Measurements from ENCODE around the gene RYR1. TPM values are rescaled to one million over a fixed set of nuclear protein-coding genes. Genes with fewer than 3 reads are reported as not detected.

RYR1 gene
- total RNA-seq, 4 donors from 2014 or later, result 0.82 to 1.6 (median 1.5) TPM

GRCh38 chr19:38429055-38429810 lies 4.3 kb upstream of the RYR1 start:
- H3K36me3 ChIP-seq, result no peaks in the 10 kb centered on the region
- TF ChIP-seq POLR2AphosphoS5 (IDR thresholded peaks at IDR 0.05) (no peak), POLR2A (IDR thresholded peaks at IDR 0.05) (no peak), EP300 (IDR thresholded peaks at IDR 0.05) (no peak), CTCF (IDR thresholded peaks at IDR 0.05) (no peak)
- peaks cover 0 to 8% (median 0%) of the 10 kb centered on the region in 3 donors for H3K4me1 ChIP-seq
- ATAC-seq, result no peak
- no peak overlapping the region for H3K27ac ChIP-seq
- H3K27me3 ChIP-seq, result peaks cover 63% of the 10 kb centered on the region
- H3K4me3 ChIP-seq, result no peak overlapping the region
- WGBS, 2 donors (ENCODE audit: low coverage in 1 of 2), result 46 to 49% methylated on average over 10 to 13 of the region's 14 CpGs
- H3K9me3 ChIP-seq, result no peaks in the 10 kb centered on the region

- Histone ChIP-seq H3K27ac (no peak overlapping the region), H3K9me3 (no peaks in the 10 kb centered on the region), H3K4me1 (peaks cover 0 to 8% (median 0%) of the 10 kb centered on the region in 3 donors), H3K36me3 (no peaks in the 10 kb centered on the region), H3K27me3 (peaks cover 63% of the 10 kb centered on the region), H3K4me3 (no peak overlapping the region)
- no peak for ATAC-seq
- TF ChIP-seq CTCF (IDR thresholded peaks at IDR 0.05), result no peak
- no peak for TF ChIP-seq POLR2AphosphoS5 (IDR thresholded peaks at IDR 0.05)
- no peak for TF ChIP-seq POLR2A (IDR thresholded peaks at IDR 0.05)
- no peak for TF ChIP-seq EP300 (IDR thresholded peaks at IDR 0.05)
- WGBS, 2 donors (ENCODE audit: low coverage in 1 of 2), result 72% methylated on average over 2 of the region's 2 CpGs
Measured at GRCh38 chr19:38429811-38430156, 3.7 kb upstream of the RYR1 start.

GRCh38 chr19:38430931-38431330 lies 2.6 kb upstream of the RYR1 start:
- 85 to 89% methylated on average over 4 to 7 of the region's 7 CpGs for WGBS, 2 donors (ENCODE audit: low coverage in 1 of 2)
- H3K27me3 ChIP-seq, result peaks cover 63% of the 10 kb centered on the region
- no peak for TF ChIP-seq EP300 (IDR thresholded peaks at IDR 0.05)
- TF ChIP-seq POLR2AphosphoS5 (IDR thresholded peaks at IDR 0.05), result no peak
- TF ChIP-seq POLR2A (IDR thresholded peaks at IDR 0.05), result no peak
- TF ChIP-seq CTCF (IDR thresholded peaks at IDR 0.05), result no peak

GRCh38 chr19:38434549-38435051 lies 1.1 kb downstream of the RYR1 start:
- ATAC-seq, result no peak
- Histone ChIP-seq H3K4me3 (peak overlapping the region in 1 of 2 donors; percentile 35), H3K4me1 (peaks cover 0 to 8% (median 0%) of the 10 kb centered on the region in 3 donors), H3K27ac (no peak overlapping the region), H3K9me3 (no peaks in the 10 kb centered on the region), H3K36me3 (no peaks in the 10 kb centered on the region), H3K27me3 (peaks cover 84% of the 10 kb centered on the region)
- TF ChIP-seq POLR2A (IDR thresholded peaks at IDR 0.05), result no peak
- TF ChIP-seq EP300 (IDR thresholded peaks at IDR 0.05), result no peak
- no peak for TF ChIP-seq POLR2AphosphoS5 (IDR thresholded peaks at IDR 0.05)
- no peak for TF ChIP-seq CTCF (IDR thresholded peaks at IDR 0.05)
- 15 to 18% methylated on average over 2 to 4 of the region's 13 CpGs for WGBS, 2 donors (ENCODE audit: low coverage in 1 of 2)

More at GRCh38 chr19:38430931-38431330, 2.6 kb upstream of the RYR1 start:
- Histone ChIP-seq H3K4me3 (no peak overlapping the region), H3K27ac (no peak overlapping the region), H3K36me3 (no peaks in the 10 kb centered on the region), H3K4me1 (peaks cover 0 to 8% (median 0%) of the 10 kb centered on the region in 3 donors), H3K9me3 (no peaks in the 10 kb centered on the region)
- ATAC-seq, result no peak

GRCh38 chr19:38437295-38437694 lies 3.8 kb downstream of the RYR1 start:
- H3K4me3 ChIP-seq, result no peak overlapping the region
- TF ChIP-seq POLR2A (IDR thresholded peaks at IDR 0.05) (no peak), POLR2AphosphoS5 (IDR thresholded peaks at IDR 0.05) (no peak), EP300 (IDR thresholded peaks at IDR 0.05) (no peak), CTCF (IDR thresholded peaks at IDR 0.05) (no peak)
- H3K27ac ChIP-seq, result no peak overlapping the region
- no peak for ATAC-seq
- 90% methylated on average over 1 to 5 of the region's 6 CpGs for WGBS, 2 donors (ENCODE audit: low coverage in 1 of 2)
- H3K27me3 ChIP-seq, result peaks cover 91% of the 10 kb centered on the region
- peaks cover 0 to 8% (median 0%) of the 10 kb centered on the region in 3 donors for H3K4me1 ChIP-seq
- no peaks in the 10 kb centered on the region for H3K36me3 ChIP-seq
- no peaks in the 10 kb centered on the region for H3K9me3 ChIP-seq

Data from gastroesophageal sphincter (tissue), 4 donors.